NCI-H524 treated with DMSO at 0.1 percent for 48 hours (cell line): ENCODE data around the gene UAP1L1.

ENCODE experiments used
- DNase-seq: peaks from one replicate; lab custom pipeline; 2025; lab: John Stamatoyannopoulos, UW

UAP1L1 gene

GRCh38 chr9:137076636-137077009 is 694 bp upstream of the UAP1L1 start:
- DNase-seq, result no peak

- no peak for DNase-seq
Observed at GRCh38 chr9:137077758-137078693, 709 bp downstream of the UAP1L1 start.

GRCh38 chr9:137078701-137079400 is 1.5 kb downstream of the UAP1L1 start:
- no peak for DNase-seq

- no peak for DNase-seq
Observed at GRCh38 chr9:137079401-137079787, 2.1 kb downstream of the UAP1L1 start.

- DNase-seq, result no peak
Observed at GRCh38 chr9:137080260-137081122, 3.2 kb downstream of the UAP1L1 start.

GRCh38 chr9:137082222-137082924 is 5.1 kb downstream of the UAP1L1 start:
- no peak for DNase-seq

GRCh38 chr9:137082925-137083290 is 5.6 kb downstream of the UAP1L1 start:
- DNase-seq, result no peak

- no peak for DNase-seq
Observed at GRCh38 chr9:137083394-137084004, 6.2 kb downstream of the UAP1L1 start.

- no peak for DNase-seq
Observed at GRCh38 chr9:137084526-137084925, 7.2 kb downstream of the UAP1L1 start.

- no peak for DNase-seq
Observed at GRCh38 chr9:137085920-137086530, 8.7 kb downstream of the UAP1L1 start.

- peak; percentile 94 for DNase-seq
Observed at GRCh38 chr9:137086531-137087408, 9.5 kb downstream of the UAP1L1 start, which contains the start of gene MAN1B1. MAN1B1 (plus strand) TSS chr9:137086985; CDS start chr9:137087000, 15 bp downstream.

- no peak for DNase-seq
Observed at GRCh38 chr9:137087409-137087925, 10.2 kb downstream of the UAP1L1 start.

GRCh38 chr9:137088121-137088520 is 10.8 kb downstream of the UAP1L1 start:
- DNase-seq, result no peak

- DNase-seq, result peak; percentile 77
Observed at GRCh38 chr9:137089232-137089947, 12.1 kb downstream of the UAP1L1 start.

- DNase-seq, result no peak
Observed at GRCh38 chr9:137095664-137096517, 18.6 kb downstream of the UAP1L1 start.

GRCh38 chr9:137096785-137097546 is 19.6 kb downstream of the UAP1L1 start:
- no peak for DNase-seq
